ENCODE results near the gene MANEA.

GRCh38 chr6:95589826-95590570, 12.7 kb downstream of the MANEA start:
- TF ChIP-seq CTCF (IDR thresholded peaks at IDR 0.05): no peak
- TF ChIP-seq ZFX (IDR thresholded peaks at IDR 0.05; ENCODE audit: borderline replicate concordance): no peak
